HL-60 (cell line): ENCODE measurements around the gene MEIOSIN.

Source experiments
- CTCF ChIP-seq: IDR thresholded peaks from one replicate; pipeline ENCODE4 v1.5.1; 2011; ENCODE audit warnings: low read length, control low read depth, inconsistent platforms; ENCODE audit not compliant: insufficient read depth
- POLR2AphosphoS5 ChIP-seq: IDR thresholded peaks from 2 replicates; pipeline ENCODE4 v1.6.1; 2012; ENCODE audit warnings: low read depth
- TF ChIP-seq, protein P1 (sequence below): IDR thresholded peaks from 2 replicates; pipeline ENCODE4 v1.6.1; 2012; ENCODE audit warnings: low read depth; ENCODE audit not compliant: insufficient replicate concordance

DNA sequence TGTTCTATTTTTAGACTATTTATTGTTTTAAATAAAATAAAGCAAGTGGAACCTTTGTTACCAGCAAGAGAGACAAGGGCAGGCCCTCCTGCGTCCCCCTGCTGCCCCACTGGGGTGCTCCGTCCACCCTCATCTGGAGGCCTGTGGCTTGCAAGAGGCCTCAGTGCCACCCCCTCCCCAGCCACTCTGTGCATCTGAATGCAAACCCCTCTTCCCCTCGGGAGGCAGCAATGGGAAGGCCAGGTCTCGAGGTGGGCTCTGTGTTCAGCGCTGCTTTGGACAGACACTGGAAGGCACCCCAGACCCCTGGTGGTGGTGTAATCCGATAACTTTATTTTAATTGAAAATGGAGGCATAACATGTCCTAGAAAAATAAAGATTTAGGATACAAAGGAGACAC, 31.2 kb downstream of the MEIOSIN start:
- TF ChIP-seq CTCF (no peak), POLR2AphosphoS5 (no peak)
- TF ChIP-seq, protein P1, sequence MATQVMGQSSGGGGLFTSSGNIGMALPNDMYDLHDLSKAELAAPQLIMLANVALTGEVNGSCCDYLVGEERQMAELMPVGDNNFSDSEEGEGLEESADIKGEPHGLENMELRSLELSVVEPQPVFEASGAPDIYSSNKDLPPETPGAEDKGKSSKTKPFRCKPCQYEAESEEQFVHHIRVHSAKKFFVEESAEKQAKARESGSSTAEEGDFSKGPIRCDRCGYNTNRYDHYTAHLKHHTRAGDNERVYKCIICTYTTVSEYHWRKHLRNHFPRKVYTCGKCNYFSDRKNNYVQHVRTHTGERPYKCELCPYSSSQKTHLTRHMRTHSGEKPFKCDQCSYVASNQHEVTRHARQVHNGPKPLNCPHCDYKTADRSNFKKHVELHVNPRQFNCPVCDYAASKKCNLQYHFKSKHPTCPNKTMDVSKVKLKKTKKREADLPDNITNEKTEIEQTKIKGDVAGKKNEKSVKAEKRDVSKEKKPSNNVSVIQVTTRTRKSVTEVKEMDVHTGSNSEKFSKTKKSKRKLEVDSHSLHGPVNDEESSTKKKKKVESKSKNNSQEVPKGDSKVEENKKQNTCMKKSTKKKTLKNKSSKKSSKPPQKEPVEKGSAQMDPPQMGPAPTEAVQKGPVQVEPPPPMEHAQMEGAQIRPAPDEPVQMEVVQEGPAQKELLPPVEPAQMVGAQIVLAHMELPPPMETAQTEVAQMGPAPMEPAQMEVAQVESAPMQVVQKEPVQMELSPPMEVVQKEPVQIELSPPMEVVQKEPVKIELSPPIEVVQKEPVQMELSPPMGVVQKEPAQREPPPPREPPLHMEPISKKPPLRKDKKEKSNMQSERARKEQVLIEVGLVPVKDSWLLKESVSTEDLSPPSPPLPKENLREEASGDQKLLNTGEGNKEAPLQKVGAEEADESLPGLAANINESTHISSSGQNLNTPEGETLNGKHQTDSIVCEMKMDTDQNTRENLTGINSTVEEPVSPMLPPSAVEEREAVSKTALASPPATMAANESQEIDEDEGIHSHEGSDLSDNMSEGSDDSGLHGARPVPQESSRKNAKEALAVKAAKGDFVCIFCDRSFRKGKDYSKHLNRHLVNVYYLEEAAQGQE, result no peak
